ENCODE data around the gene EBF3.

GRCh38 chr10:129978322-129978721 lies 14.2 kb upstream of the EBF3 start:
- TF ChIP-seq POLR2AphosphoS5 (IDR thresholded peaks at IDR 0.05; ENCODE audit: low read depth) (no peak), CTCF (conservative IDR thresholded peaks at IDR 0.05; ENCODE audit: low read depth in 2 of 2) (no peak), EZH2 (IDR thresholded peaks at IDR 0.05; ENCODE audit: low read depth, unreplicated experiment) (no peak), STAT1 (IDR thresholded peaks at IDR 0.05; ENCODE audit: unreplicated experiment) (no peak), EZH2phosphoT487 (IDR thresholded peaks at IDR 0.05; ENCODE audit: unreplicated experiment) (no peak), ETS1 (IDR thresholded peaks at IDR 0.05) (no peak), CREB1 (CRISPR knock-in tag; IDR thresholded peaks at IDR 0.05; ENCODE audit: low read depth) (no peak), REST (IDR thresholded peaks at IDR 0.05; ENCODE audit: unreplicated experiment) (no peak), ZNF114 (CRISPR knock-in tag; IDR thresholded peaks at IDR 0.05) (no peak), JUNB (IDR thresholded peaks at IDR 0.05; ENCODE audit: unreplicated experiment) (no peak), NANOG (IDR thresholded peaks at IDR 0.05; ENCODE audit: borderline replicate concordance) (no peak), ZNF331 (CRISPR knock-in tag; IDR thresholded peaks at IDR 0.05; ENCODE audit: low read depth) (no peak)
